GM23338 (cell line): ENCODE results near the gene BCORL1. TPM values are rescaled to one million over a fixed set of nuclear protein-coding genes. Genes with fewer than 3 reads are reported as not detected.

ENCODE experiments used
- ATAC-seq: fragments of 200-7000 bp; cut with Tn5 transposase; 3 replicates; pipeline ENCODE4 v1.9.1; 2020
- DNase-seq: peaks from one replicate; pipeline ENCODE4 v3.0.0-alpha.2; 2015; ENCODE audit warnings: low spot score
- H2AFZ ChIP-seq: fragments of 200-600 bp; sonication (generic); 2 replicates; pipeline ENCODE4 v1.8.0; 2016; ENCODE audit warnings: antibody characterized with exemption, mild to moderate bottlenecking, moderate library complexity
- H3F3A ChIP-seq: fragments of 200-600 bp; sonication (generic); replicated peaks from 2 replicates; pipeline ENCODE4 v1.8.0; 2017; ENCODE audit warnings: antibody characterized with exemption, mixed run types, low read depth
- H3K27ac ChIP-seq: fragments of 200-600 bp; sonication (generic); 2 replicates; pipeline ENCODE4 v1.6.1; 2016; ENCODE audit warnings: low read depth
- H3K27me3 ChIP-seq: fragments of 200-600 bp; sonication (generic); 2 replicates; pipeline ENCODE4 v1.8.0; 2016; ENCODE audit warnings: mild to moderate bottlenecking, mixed run types, moderate library complexity; ENCODE audit not compliant: insufficient read depth
- H3K36me3 ChIP-seq: fragments of 200-600 bp; sonication (generic); 2 replicates; pipeline ENCODE4 v1.8.0; 2016; ENCODE audit warnings: mild to moderate bottlenecking; ENCODE audit not compliant: insufficient read depth
- H3K4me1 ChIP-seq: fragments of 200-600 bp; sonication (generic); 2 replicates; pipeline ENCODE4 v1.8.0; 2016; ENCODE audit warnings: mild to moderate bottlenecking, moderate library complexity; ENCODE audit not compliant: insufficient read depth
- H3K4me2 ChIP-seq: fragments of 200-600 bp; sonication (generic); 2 replicates; pipeline ENCODE4 v1.7.1; 2017; ENCODE audit warnings: mixed run types
- H3K4me3 ChIP-seq: fragments of 200-600 bp; sonication (generic); 2 replicates; pipeline ENCODE4 v1.6.1; 2016; ENCODE audit warnings: mixed run types
- H3K79me2 ChIP-seq: fragments of 200-600 bp; sonication (generic); replicated peaks from 2 replicates; pipeline ENCODE4 v1.8.0; 2017; ENCODE audit warnings: mild to moderate bottlenecking; ENCODE audit not compliant: insufficient read depth
- H3K9me2 ChIP-seq: fragments of 200-600 bp; sonication (generic); 2 replicates; pipeline ENCODE4 v1.8.0; 2017; ENCODE audit not compliant: insufficient read depth
- H4K20me1 ChIP-seq: fragments of 200-600 bp; sonication (generic); replicated peaks from 2 replicates; pipeline ENCODE4 v1.8.0; 2017; ENCODE audit warnings: mild to moderate bottlenecking; ENCODE audit not compliant: insufficient read depth
- H3K27ac Mint-ChIP-seq: 2 replicates; pipeline ENCODE4 v1.8.0; 2020; ENCODE audit warnings: inconsistent platforms, mild to moderate bottlenecking, moderate library complexity, mixed read lengths
- H3K27me3 Mint-ChIP-seq: 3 replicates; pipeline ENCODE4 v1.8.0; 2022; ENCODE audit warnings: low read depth, mild to moderate bottlenecking, moderate library complexity, mixed read lengths, inconsistent platforms; ENCODE audit not compliant: insufficient read depth, poor library complexity
- H3K36me3 Mint-ChIP-seq: 3 replicates; pipeline ENCODE4 v1.8.0; 2021; ENCODE audit warnings: low read depth, mild to moderate bottlenecking, inconsistent platforms, moderate library complexity, mixed read lengths
- H3K4me1 Mint-ChIP-seq: 3 replicates; pipeline ENCODE4 v1.8.0; 2020; ENCODE audit warnings: mild to moderate bottlenecking, inconsistent platforms, mixed read lengths
- H3K4me3 Mint-ChIP-seq: 3 replicates; pipeline ENCODE4 v1.8.0; 2021; ENCODE audit warnings: moderate library complexity, mild to moderate bottlenecking, inconsistent platforms, mixed read lengths
- H3K9me3 Mint-ChIP-seq: 3 replicates; pipeline ENCODE4 v1.8.0; 2020; ENCODE audit warnings: moderate library complexity, mild to moderate bottlenecking, inconsistent platforms, mixed read lengths
- CREB1 ChIP-seq: fragments of 250-450 bp; sonication (Bioruptor Pico); IDR thresholded peaks from 2 replicates; pipeline ENCODE4 v1.5.0; 2020; ENCODE audit warnings: low read depth, mild to moderate bottlenecking, moderate library complexity
- EZH2 ChIP-seq: fragments of 200-600 bp; sonication (generic); IDR thresholded peaks from one replicate; pipeline ENCODE4 v1.8.0; 2017; ENCODE audit warnings: antibody characterized with exemption, mild to moderate bottlenecking, low read depth; ENCODE audit not compliant: unreplicated experiment
- JUNB ChIP-seq: IDR thresholded peaks from one replicate; pipeline ENCODE4 v1.6.1; 2016; ENCODE audit warnings: antibody characterized with exemption; ENCODE audit not compliant: unreplicated experiment
- NANOG ChIP-seq: IDR thresholded peaks from 2 replicates; pipeline ENCODE4 v1.6.1; 2016; ENCODE audit warnings: antibody characterized with exemption, borderline replicate concordance
- ZNF462 ChIP-seq: fragments of 250-450 bp; sonication (Bioruptor Pico); IDR thresholded peaks from 2 replicates; pipeline ENCODE4 v1.5.0; 2020; ENCODE audit warnings: mild to moderate bottlenecking, moderate library complexity
- polyA plus RNA-seq: library from polyadenylated mRNA; unstranded; fragments of >200 nt; fragmentation: Nextera tagmentation; extraction: Ambion mirVana; gene quantifications from 2 replicates; pipeline ENCODE4 v1.2.1, GENCODE V29; 2016
- total RNA-seq: library from RNA; depleted of rRNA; stranded (reverse); fragments of >200 nt; shearing (Covaris generic); gene quantifications from 2 replicates; pipeline ENCODE4 v1.2.3, GENCODE V29; 2014

Gene BCORL1
- total and polyA plus RNA-seq, 2 experiments from 2014 or later: 2.6 to 2.7 TPM

- TF ChIP-seq ZNF462 (CRISPR knock-in tag) (no peak), EZH2 (no peak), JUNB (no peak), NANOG (no peak), CREB1 (no peak)
These were observed 89.9 kb downstream of the BCORL1 start (continued) for GRCh38 chrX:130072345-130072740.

GRCh38 chrX:130075777-130076176 is 93.3 kb downstream of the BCORL1 start:
- TF ChIP-seq JUNB: no peak
- no peak for TF ChIP-seq EZH2
- no peaks in the 10 kb centered on the region for H3K4me1 ChIP-seq
- no peaks in the 10 kb centered on the region for H3K79me2 ChIP-seq
- Mint-ChIP-seq H3K4me1 (no peaks in the 10 kb centered on the region), H3K27ac (no peak overlapping the region), H3K36me3 (no peaks in the 10 kb centered on the region), H3K4me3 (no peak overlapping the region), H3K27me3 (peaks cover 7% of the 10 kb centered on the region), H3K9me3 (no peaks in the 10 kb centered on the region)
- no peak overlapping the region for H2AFZ ChIP-seq
- no peak overlapping the region for H3K27ac ChIP-seq
- no peaks in the 10 kb centered on the region for H3K9me2 ChIP-seq
- H3F3A ChIP-seq: no peaks in the 10 kb centered on the region
- H4K20me1 ChIP-seq: no peaks in the 10 kb centered on the region
- H3K4me3 ChIP-seq: no peak overlapping the region
- H3K4me2 ChIP-seq: no peak overlapping the region
- no peaks in the 10 kb centered on the region for H3K36me3 ChIP-seq
- H3K27me3 ChIP-seq: no peaks in the 10 kb centered on the region
- DNase-seq (no peak), ATAC-seq (no peak)
